Endothelial cell of umbilical vein (primary cell): ENCODE data around the gene DHRS1.

Experiments
- EZH2 ChIP-seq: IDR thresholded peaks from 2 replicates; pipeline ENCODE4 v1.6.1; 2012; ENCODE audit warnings: borderline replicate concordance, low read depth, mild to moderate bottlenecking, moderate library complexity, low read length, inconsistent platforms; ENCODE audit not compliant: severe bottlenecking
- FOS ChIP-seq: IDR thresholded peaks from 2 replicates; pipeline ENCODE4 v1.6.1; 2011; ENCODE audit warnings: mild to moderate bottlenecking, low read length, moderate library complexity, borderline replicate concordance; ENCODE audit not compliant: insufficient read depth
- JUN ChIP-seq: IDR thresholded peaks from 2 replicates; pipeline ENCODE4 v1.6.1; 2011; ENCODE audit warnings: borderline replicate concordance, low read depth; ENCODE audit not compliant: insufficient read length, insufficient read depth
- MYC ChIP-seq: IDR thresholded peaks from one replicate; pipeline ENCODE4 v1.6.1; 2011; ENCODE audit warnings: mild to moderate bottlenecking, low read depth, low read length
- POLR2A ChIP-seq: IDR thresholded peaks from 2 replicates; pipeline ENCODE4 v1.6.1; 2012; ENCODE audit warnings: low read depth, mild to moderate bottlenecking, control low read depth, low read length
- POLR2AphosphoS5 ChIP-seq: IDR thresholded peaks from 2 replicates; pipeline ENCODE4 v1.6.1; 2012; ENCODE audit warnings: low read depth, mild to moderate bottlenecking, control low read depth, low read length, moderate library complexity; ENCODE audit not compliant: insufficient read depth
- TF ChIP-seq, protein P1 (sequence below), 2 donors: IDR thresholded peaks; 1 replicate in 1 of 2; 2 replicates in 1 of 2; pipeline ENCODE4 v1.5.1; 2011; ENCODE audit warnings: low read length in 2 of 2, mild to moderate bottlenecking in 2 of 2, moderate library complexity in 2 of 2, control low read depth in 1 of 2, inconsistent platforms in 1 of 2, low read depth in 1 of 2; ENCODE audit not compliant: insufficient read depth in 1 of 2; ENCODE audit errors: extremely low read depth in 1 of 2

GRCh38 chr14:24300326-24300980 lies 873 bp upstream of the DHRS1 start:
- TF ChIP-seq, protein P1, sequence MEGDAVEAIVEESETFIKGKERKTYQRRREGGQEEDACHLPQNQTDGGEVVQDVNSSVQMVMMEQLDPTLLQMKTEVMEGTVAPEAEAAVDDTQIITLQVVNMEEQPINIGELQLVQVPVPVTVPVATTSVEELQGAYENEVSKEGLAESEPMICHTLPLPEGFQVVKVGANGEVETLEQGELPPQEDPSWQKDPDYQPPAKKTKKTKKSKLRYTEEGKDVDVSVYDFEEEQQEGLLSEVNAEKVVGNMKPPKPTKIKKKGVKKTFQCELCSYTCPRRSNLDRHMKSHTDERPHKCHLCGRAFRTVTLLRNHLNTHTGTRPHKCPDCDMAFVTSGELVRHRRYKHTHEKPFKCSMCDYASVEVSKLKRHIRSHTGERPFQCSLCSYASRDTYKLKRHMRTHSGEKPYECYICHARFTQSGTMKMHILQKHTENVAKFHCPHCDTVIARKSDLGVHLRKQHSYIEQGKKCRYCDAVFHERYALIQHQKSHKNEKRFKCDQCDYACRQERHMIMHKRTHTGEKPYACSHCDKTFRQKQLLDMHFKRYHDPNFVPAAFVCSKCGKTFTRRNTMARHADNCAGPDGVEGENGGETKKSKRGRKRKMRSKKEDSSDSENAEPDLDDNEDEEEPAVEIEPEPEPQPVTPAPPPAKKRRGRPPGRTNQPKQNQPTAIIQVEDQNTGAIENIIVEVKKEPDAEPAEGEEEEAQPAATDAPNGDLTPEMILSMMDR (IDR thresholded peaks at IDR 0.05; ENCODE audit: extremely low read depth in 1 of 2, insufficient read depth in 1 of 2, low read depth in 1 of 2, low read length in 2 of 2): no peak
- TF ChIP-seq POLR2A (no peak), FOS (no peak), MYC (no peak), EZH2 (no peak), POLR2AphosphoS5 (no peak), JUN (no peak)
